KMS-11 (cell line): ENCODE data around the gene PCED1B.

Experiments
- H2AFZ ChIP-seq: fragments of 200-600 bp; sonication (generic); 2 replicates; pipeline ENCODE4 v1.6.1; 2016; ENCODE audit warnings: antibody characterized with exemption, mixed run types, low read depth
- H3K27ac ChIP-seq: fragments of 200-600 bp; sonication (generic); 2 replicates; pipeline ENCODE4 v1.6.1; 2016; ENCODE audit warnings: mild to moderate bottlenecking, mixed run types
- H3K27me3 ChIP-seq: fragments of 200-600 bp; sonication (generic); 2 replicates; pipeline ENCODE4 v1.6.1; 2017; ENCODE audit warnings: mild to moderate bottlenecking, low read depth, mixed run types, moderate library complexity; ENCODE audit not compliant: insufficient read depth
- H3K36me3 ChIP-seq: fragments of 200-600 bp; sonication (generic); 2 replicates; pipeline ENCODE4 v1.6.1; 2017; ENCODE audit warnings: mild to moderate bottlenecking, mixed run types; ENCODE audit not compliant: insufficient read depth
- H3K4me1 ChIP-seq: fragments of 200-600 bp; sonication (generic); 2 replicates; pipeline ENCODE4 v1.6.1; 2016; ENCODE audit warnings: mild to moderate bottlenecking, low read depth, mixed run types; ENCODE audit not compliant: poor library complexity, severe bottlenecking
- H3K4me2 ChIP-seq: fragments of 200-600 bp; sonication (generic); 2 replicates; pipeline ENCODE4 v1.7.0; 2016; ENCODE audit warnings: mild to moderate bottlenecking, mixed run types
- H3K4me3 ChIP-seq: fragments of 200-600 bp; sonication (generic); IDR thresholded peaks from 2 replicates; pipeline ENCODE4 v1.6.1; 2017; ENCODE audit warnings: low read depth, low read length, mixed read lengths; ENCODE audit not compliant: insufficient read depth
- H3K79me2 ChIP-seq: fragments of 200-600 bp; sonication (generic); 2 replicates; pipeline ENCODE4 v1.6.1; 2016; ENCODE audit warnings: low read depth, mixed run types; ENCODE audit not compliant: insufficient read depth
- H3K9ac ChIP-seq: fragments of 200-600 bp; sonication (generic); 2 replicates; pipeline ENCODE4 v1.6.1; 2016; ENCODE audit warnings: mild to moderate bottlenecking, mixed run types
- H4K20me1 ChIP-seq: fragments of 200-600 bp; sonication (generic); 2 replicates; pipeline ENCODE4 v1.6.1; 2016; ENCODE audit warnings: mild to moderate bottlenecking, mixed run types; ENCODE audit not compliant: insufficient read depth
- CTCF ChIP-seq: fragments of 200-600 bp; sonication (generic); conservative IDR thresholded peaks from 2 replicates; pipeline ENCODE4 v1.6.1; 2017; ENCODE audit warnings: low read depth, mild to moderate bottlenecking, antibody characterized with exemption, low read length, moderate library complexity, mixed read lengths

PCED1B gene

DNA sequence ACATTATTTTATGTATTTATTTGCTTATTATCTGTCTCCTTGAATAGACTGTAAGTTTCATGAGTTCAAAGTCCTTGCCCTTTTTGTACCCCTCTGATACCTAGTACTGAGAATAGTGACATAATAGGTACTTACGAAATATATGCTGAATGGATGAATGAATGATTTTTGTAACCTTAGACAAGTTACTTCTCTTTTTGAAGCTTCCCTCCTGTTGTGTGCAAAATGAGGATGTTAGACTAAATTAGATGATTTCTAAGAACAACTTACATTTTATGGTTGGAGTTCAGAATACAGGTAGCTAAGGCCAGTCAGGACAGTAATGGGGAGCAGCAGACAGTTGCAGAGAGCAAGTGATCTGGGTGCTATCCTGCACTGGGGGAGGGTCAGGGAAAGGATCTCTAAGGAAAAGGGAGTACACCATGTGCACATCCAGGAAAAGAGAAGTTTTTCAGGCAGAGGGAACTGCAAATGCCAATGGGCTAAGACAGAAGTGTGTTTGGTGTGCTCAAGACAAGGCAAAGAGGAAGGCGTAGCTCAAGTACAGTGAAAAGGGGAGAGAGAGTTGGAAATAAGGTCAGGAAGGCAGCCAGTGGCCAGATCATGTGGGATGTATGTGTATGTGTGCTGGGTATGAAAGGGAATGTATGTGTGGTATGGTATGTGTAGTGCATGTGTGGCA is 59.7 kb downstream of the PCED1B start:
- no peak overlapping the region for H3K4me3 ChIP-seq
- H2AFZ ChIP-seq: no peak overlapping the region
- no peaks in the 10 kb centered on the region for H3K27me3 ChIP-seq
- H3K79me2 ChIP-seq: no peaks in the 10 kb centered on the region
- no peak overlapping the region for H3K27ac ChIP-seq
- no peaks in the 10 kb centered on the region for H3K36me3 ChIP-seq
- TF ChIP-seq CTCF: no peak
- H3K4me1 ChIP-seq: no peaks in the 10 kb centered on the region
- H3K9ac ChIP-seq: no peak overlapping the region
- no peak overlapping the region for H3K4me2 ChIP-seq
- H4K20me1 ChIP-seq: no peaks in the 10 kb centered on the region

DNA sequence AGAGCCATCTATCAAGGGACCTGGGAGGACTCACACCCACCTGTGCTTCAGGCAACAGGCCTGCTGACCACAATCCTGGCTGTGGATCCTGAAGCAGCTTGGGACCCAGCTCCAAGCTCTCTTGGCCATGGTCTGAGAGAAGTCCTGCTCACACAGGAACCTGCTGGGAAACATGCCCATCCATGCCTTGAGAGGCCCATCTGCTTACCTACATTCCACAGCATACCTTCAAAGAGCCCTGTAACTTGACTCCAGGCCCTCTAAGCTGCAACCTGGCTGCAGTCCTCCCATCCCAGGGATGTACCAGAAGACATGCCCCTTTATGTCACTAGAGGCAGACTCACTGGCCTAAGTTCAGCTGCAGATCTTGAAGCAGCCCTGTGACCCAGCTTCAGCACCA is 62.0 kb downstream of the PCED1B start:
- TF ChIP-seq CTCF: no peak
- Histone ChIP-seq H2AFZ (no peak overlapping the region), H3K36me3 (no peaks in the 10 kb centered on the region), H3K27me3 (no peaks in the 10 kb centered on the region), H4K20me1 (no peaks in the 10 kb centered on the region), H3K27ac (no peak overlapping the region), H3K4me2 (no peak overlapping the region), H3K9ac (no peak overlapping the region), H3K4me1 (no peaks in the 10 kb centered on the region), H3K4me3 (no peak overlapping the region), H3K79me2 (no peaks in the 10 kb centered on the region)

GRCh38 chr12:47144769-47145168 is 65.3 kb downstream of the PCED1B start:
- Histone ChIP-seq H3K27ac (no peak overlapping the region), H3K27me3 (no peaks in the 10 kb centered on the region), H3K36me3 (no peaks in the 10 kb centered on the region), H2AFZ (no peak overlapping the region), H3K4me3 (no peak overlapping the region), H4K20me1 (no peaks in the 10 kb centered on the region), H3K79me2 (no peaks in the 10 kb centered on the region), H3K9ac (no peak overlapping the region), H3K4me2 (no peak overlapping the region), H3K4me1 (no peaks in the 10 kb centered on the region)
- no peak for TF ChIP-seq CTCF

- no peaks in the 10 kb centered on the region for H3K4me1 ChIP-seq
- H3K27me3 ChIP-seq: no peaks in the 10 kb centered on the region
- no peak for TF ChIP-seq CTCF
Observed at GRCh38 chr12:47145188-47145587, 65.8 kb downstream of the PCED1B start.

More at GRCh38 chr12:47145188-47145587, 65.8 kb downstream of the PCED1B start:
- no peaks in the 10 kb centered on the region for H3K36me3 ChIP-seq
- H3K4me3 ChIP-seq: no peak overlapping the region
- no peaks in the 10 kb centered on the region for H3K79me2 ChIP-seq
- no peak overlapping the region for H3K4me2 ChIP-seq
- H4K20me1 ChIP-seq: no peaks in the 10 kb centered on the region
- H3K9ac ChIP-seq: no peak overlapping the region
- no peak overlapping the region for H2AFZ ChIP-seq
- no peak overlapping the region for H3K27ac ChIP-seq
